ENCODE results near the gene CLP1.

DNA sequence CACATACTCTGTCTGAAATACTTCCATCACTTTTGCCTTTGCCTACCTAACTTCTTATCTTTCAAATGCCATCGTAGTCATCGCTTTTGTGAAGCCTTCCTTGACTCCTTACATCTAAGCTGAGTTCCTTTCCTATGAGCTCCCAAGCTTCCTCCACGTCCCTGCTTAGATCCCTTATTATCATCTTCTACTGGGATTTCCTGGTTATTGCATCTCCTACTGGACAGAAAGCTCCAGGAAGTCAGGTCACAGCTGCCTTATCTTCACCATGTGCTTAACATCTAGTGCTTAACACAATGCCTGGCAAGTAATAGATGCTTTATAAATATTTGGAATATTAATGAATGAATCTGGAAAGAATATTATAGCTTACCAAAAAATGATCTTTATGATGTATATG lies 13.8 kb upstream of the CLP1 start:
- TF ChIP-seq, protein P1, sequence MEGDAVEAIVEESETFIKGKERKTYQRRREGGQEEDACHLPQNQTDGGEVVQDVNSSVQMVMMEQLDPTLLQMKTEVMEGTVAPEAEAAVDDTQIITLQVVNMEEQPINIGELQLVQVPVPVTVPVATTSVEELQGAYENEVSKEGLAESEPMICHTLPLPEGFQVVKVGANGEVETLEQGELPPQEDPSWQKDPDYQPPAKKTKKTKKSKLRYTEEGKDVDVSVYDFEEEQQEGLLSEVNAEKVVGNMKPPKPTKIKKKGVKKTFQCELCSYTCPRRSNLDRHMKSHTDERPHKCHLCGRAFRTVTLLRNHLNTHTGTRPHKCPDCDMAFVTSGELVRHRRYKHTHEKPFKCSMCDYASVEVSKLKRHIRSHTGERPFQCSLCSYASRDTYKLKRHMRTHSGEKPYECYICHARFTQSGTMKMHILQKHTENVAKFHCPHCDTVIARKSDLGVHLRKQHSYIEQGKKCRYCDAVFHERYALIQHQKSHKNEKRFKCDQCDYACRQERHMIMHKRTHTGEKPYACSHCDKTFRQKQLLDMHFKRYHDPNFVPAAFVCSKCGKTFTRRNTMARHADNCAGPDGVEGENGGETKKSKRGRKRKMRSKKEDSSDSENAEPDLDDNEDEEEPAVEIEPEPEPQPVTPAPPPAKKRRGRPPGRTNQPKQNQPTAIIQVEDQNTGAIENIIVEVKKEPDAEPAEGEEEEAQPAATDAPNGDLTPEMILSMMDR (IDR thresholded peaks at IDR 0.05), result no peak
- no peak for TF ChIP-seq POLR2A (IDR thresholded peaks at IDR 0.05)

Measured in heart left ventricle (tissue), 13 donors.